GM19467 (cell line): ENCODE measurements around the gene SPINK4.

Experiments used
- ATAC-seq: cut with Tn5 transposase; IDR thresholded peaks from one replicate; pipeline ENCODE4 v1.9.1; 2021; ENCODE audit warnings: mild to moderate bottlenecking, moderate library complexity; ENCODE audit not compliant: unreplicated experiment

SPINK4 gene

DNA sequence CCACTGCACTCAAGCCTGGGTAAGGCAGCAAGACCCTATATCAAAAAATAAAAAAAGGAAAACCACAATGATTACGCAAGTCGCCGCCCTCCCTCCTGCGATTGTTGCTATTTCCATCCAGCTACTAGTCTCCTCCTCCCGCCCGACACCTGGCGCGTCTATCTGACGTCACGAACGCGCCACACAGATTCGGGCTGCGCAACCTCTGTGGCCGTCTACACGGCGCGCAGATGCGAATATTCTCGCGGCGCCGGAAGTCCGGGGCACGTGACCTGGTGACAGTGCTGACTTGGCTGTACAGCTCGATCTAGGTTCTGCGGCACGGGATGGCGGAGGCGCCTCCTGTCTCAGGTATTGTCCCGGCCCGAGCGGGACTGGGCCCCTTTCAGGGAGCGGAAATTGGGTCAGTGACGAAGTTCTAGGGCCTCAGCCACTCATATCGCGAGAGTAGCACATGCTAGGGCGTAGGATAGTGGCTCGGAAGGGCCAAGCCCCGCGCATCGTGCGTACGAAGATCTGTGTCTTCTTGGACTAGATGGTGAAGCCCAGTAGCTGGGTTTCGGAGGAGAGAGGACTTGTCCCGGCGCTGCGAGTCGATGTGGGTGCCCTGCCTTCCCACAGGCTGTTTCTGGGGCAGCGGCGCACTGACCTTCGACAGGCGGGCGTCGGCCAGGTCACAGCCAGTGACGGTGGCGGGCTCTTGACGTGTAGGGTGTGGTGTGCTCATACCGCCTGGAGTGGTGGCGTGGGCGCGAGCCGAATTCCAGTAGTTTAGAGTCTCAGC is 50.5 kb downstream of the SPINK4 start, which contains the start of gene NFX1:
Gene NFX1, plus strand, starts transcription at position 270 of the 784 bp plus-strand sequence. Its CDS starts 57 bp downstream, at position 327.
- ATAC-seq, result peak; percentile 82

DNA sequence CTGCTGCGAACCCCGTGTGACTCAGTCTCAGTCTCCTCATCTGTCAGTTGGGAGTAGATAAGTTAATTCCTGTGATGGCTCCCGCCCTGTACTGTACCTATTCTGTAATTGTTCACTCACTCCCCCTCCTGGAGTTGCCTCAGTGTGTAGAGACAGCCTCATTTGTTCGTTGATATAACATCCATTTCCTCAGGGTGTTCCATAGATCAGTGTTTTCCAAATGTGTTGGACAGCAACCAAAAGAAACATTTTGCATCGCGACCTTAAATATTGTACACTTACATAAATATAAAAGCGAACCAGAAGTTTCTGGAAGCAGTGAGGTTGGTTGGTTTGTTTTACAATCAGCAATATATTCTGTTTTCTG is 51.0 kb downstream of the SPINK4 start:
- ATAC-seq, result no peak

DNA sequence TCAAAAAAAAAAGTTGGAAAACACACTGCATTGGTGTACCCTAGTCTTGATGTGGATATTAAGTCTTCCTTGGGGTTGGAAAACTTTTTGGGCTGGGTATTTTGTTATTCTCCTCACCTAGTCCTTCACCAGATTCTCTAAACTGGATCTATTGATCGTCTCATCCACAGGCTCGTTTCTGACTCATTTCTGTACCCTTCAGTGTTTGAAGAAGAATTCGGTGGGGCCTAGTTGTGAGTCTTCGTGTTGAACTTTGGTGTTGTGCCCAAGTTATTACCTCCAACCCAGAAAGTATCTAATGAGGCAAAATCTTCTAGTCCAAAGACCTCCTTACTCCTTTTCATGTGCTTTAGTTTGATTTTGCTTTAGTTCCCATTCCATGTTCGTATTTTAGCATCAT is 51.9 kb downstream of the SPINK4 start:
- no peak for ATAC-seq

DNA sequence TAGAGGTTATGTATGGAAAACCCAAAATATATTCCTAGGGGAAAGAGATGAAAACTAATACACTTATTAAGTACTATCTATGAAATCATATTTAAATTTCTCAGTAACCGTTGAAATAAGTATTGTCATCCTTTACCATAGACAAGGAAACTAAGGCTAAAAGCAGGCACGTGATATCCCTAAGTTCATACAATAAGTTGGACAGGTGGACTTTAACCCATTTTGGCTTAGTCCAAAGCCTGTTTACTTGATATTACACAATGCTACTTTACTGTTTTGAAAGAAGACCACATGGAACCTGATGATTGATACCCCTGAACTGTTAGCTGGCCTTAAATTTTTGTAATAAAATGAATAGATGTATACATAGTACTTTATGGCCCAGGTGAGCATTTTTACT is 53.8 kb downstream of the SPINK4 start:
- no peak for ATAC-seq

DNA sequence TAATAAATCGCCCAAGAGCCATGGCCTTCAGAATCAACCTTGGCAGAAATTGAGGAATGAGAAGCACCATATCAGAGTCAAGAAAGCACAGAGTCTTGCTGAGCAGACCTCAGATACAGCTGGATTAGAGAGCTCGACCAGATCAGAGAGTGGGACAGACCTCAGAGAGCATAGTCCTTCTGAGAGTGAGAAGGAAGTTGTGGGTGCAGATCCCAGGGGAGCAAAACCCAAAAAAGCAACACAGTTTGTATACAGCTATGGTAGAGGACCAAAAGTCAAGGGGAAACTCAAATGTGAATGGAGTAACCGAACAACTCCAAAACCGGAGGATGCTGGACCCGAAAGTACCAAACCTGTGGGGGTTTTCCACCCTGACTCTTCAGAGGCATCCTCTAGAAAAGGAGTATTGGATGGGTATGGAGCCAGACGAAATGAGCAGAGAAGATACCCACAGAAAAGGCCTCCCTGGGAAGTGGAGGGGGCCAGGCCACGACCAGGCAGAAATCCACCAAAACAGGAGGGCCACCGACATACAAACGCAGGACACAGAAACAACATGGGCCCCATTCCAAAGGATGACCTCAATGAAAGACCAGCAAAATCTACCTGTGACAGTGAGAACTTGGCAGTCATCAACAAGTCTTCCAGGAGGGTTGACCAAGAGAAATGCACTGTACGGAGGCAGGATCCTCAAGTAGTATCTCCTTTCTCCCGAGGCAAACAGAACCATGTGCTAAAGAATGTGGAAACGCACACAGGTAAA is 54.9 kb downstream of the SPINK4 start:
- no peak for ATAC-seq

DNA sequence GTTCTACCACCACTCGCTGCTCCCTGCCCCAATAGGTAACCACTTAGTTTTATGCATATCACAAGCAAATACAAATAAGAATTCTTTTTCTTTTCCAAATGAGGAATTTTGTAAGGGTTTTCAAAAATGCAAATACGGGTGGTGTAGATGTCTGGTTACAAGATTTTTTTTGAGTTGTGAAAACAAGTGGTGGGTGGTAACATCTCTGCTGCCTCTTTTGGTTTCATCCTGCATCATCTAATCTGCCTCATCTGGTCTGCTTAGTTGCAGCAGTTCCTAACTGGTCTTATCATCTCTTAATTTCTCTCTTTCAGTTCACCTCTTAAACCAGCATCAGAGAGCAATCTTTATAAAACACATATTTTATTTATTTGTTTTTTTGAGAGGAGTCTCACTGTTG is 55.6 kb downstream of the SPINK4 start:
- no peak for ATAC-seq

DNA sequence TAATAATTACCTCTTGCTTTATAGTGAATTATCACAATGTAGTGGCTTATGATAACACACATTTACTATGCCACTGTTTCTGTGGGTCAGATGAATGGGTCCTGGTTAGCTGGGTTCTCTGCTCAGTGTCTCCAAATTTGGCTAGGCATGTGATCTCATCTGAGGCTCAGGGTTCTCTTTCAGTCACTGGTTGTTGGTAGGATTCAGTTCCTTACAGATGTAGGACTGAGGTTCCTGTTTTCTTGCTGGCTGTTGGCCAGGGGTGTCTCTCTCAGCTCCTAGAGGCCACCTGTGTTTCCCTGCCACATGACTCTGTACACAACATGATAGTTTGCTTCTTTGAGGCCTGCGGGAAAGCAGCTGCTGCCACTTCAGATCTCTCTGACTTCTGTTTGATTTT is 57.5 kb downstream of the SPINK4 start:
- peak; percentile 83 for ATAC-seq
